ENCODE results near the gene CBX4.

CBX4 gene

GRCh38 chr17:79811868-79812352 is 27.3 kb downstream of the CBX4 start:
- no peak for DNase-seq

GRCh38 chr17:79811011-79811867 is 28.0 kb downstream of the CBX4 start:
- DNase-seq = peak in 2 of 14 donors; percentile 35 to 42

DNA sequence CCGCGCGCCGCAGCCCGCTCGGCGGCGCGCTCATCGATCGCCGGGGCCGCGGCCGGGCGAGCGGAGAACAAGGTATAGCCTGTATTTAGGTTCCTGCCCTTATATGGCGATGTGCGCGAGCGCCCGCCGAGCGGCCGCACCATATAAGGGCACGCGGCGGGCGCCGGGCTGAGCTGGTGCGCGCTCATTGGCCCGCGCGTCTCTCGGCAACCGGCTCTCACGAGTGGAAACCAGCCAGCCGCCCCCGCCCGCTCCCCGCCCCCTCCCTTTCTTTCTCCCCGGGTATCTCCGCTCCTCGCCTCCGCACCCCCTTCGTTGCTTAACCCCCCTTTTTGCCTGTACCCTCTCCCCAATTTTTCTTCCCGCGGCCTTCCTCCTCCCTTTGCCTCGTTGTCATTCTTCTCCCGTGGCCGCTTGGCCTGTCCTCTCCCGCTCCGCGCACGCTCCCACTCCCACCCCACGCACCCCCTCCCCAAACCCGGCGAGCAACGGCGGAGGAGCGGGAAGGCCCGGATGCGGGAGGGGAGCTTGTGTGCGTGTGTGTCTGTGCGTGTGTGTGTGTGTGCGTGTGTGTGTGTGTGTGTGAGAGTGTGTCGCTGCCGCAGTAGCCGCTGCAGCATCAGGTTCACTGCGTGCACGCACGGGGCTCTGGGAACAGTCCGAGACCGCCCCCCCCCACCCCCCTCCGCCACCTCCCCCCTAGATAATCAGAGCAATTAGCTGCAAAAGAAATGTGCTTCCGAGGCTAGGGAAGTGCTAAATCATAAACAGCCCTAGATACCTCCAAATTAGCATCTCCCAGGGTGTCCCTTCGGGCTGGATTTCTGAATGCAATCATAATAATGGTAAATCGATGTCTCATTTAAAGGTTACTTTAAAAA is 28.9 kb downstream of the CBX4 start:
- DNase-seq = peak in 11 of 14 donors; percentile 13 to 70 (median 39)

GRCh38 chr17:79809530-79810129 is 29.6 kb downstream of the CBX4 start:
- no peak for DNase-seq

DNA sequence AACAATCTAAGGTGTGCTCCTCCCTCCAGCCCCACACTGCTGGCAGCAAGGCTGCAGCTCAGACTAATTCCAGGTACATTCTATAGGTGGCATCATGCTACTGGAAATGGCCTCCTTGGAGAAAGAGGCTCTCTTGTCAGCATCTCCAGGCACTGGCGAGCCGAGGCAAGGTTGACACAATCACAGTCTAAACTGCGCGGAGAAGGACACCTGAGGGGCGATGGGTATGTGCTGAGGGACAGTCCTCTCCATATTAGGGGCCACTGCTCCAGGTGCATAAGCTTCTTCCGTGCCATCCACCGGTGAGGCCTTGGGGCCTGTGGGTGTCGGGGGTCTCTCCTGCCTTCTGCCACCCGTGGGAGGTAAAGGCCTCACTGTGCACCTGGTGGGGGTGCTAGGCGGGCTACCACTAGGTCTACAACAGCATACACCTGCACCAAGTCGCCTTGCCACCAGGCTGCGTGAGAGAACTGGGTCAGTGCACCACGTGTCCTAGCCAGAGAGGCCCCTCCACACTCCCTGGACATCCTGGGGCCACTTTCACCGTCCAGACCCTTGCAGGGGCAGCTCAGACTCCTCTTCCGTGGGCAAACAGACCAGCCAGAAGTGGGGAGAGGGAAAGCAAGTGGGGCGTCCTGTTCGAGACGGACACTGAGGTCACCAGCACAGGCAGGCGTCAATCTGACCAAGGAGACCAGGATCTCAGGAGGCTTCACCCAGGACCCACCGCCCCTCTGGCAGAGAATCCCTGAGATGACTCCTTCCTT is 30.3 kb downstream of the CBX4 start:
- DNase-seq = peak in 1 of 14 donors; percentile 14

GRCh38 chr17:79806863-79807720 is 32.1 kb downstream of the CBX4 start:
- no peak for DNase-seq

GRCh38 chr17:79806446-79806760 is 32.8 kb downstream of the CBX4 start:
- no peak for DNase-seq

GRCh38 chr17:79804856-79805696 is 34.2 kb downstream of the CBX4 start:
- no peak for DNase-seq

GRCh38 chr17:79803997-79804855 is 35.0 kb downstream of the CBX4 start:
- DNase-seq = no peak

- no peak for DNase-seq
Measured at GRCh38 chr17:79803421-79803996, 35.7 kb downstream of the CBX4 start.

GRCh38 chr17:79802736-79803420 is 36.4 kb downstream of the CBX4 start:
- no peak for DNase-seq

DNA sequence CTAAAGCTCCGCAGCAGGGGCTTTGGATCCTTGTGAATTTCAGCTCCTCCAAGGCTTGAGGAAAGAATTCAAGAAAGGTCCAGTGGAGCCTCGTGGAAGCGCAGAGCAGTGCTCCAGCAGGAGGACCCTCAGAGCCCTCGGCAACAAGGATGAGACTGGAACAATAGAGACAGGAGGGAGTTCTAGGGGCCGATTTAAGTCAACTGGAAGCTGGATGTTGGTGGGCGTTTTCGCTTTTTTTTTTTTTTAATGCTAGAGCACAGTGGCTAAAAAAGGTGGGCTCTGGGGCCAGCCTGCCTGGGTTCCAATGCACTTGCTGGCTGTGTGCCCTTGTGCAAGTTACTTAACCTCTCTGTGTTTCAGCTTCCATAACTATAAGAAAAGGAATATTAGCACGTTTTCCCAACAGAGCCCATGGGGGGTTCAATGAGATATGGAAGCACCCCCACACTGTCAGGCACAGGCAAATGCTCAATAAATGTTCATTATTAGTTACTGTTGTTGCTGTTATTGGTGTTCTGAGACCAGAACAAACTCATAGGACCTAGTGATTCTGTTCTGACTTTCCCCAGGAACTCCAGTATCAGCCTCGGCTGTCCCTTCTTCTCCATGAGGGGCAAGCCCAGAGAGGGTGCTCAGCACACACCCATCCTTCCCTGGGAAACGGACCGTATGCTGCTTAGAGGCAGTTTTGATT is 37.1 kb downstream of the CBX4 start:
- no peak for DNase-seq

DNA sequence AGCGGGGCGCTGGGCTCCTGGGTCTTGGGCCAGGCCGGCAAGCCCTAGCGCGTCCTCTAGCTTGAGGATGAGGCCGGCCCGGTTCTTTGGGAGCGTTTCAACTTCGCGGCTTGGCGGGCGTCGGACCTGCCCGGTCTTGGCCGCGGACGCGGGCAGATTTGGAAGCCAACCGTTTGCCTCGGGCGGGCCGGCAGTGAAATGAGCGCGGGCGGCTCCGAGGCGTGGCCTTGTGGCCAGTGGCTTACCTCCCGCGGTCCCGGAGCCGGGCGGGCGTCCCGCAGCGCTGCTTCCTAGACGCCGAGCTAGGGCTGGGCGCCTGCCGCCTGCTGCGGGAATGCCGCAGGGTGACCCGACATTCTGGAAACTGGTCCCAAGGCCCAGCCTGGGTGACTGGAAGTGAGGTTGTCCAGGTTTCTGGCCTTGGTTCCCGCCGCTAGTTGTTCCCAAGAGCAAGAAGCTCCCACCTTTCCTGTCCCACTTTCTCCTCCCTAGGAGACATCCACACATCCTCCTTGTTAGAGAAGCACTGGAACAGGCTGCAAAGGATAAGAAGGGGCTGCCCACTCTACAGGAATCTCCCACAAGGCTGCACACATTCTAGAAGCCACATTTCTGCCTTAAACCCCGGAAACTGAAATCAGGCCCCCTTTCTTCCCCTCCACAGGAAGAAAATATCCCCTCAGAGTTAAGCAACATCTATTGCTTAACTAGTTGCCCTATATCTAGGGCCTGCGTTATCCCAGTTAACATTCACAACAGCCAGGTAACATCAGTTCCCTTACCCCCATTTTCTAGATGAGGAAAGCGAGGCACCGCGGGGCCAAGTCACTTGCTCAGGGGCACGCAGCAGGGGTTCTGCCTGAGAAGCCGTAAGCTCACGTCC is 37.8 kb downstream of the CBX4 start:
- no peak for DNase-seq

DNA sequence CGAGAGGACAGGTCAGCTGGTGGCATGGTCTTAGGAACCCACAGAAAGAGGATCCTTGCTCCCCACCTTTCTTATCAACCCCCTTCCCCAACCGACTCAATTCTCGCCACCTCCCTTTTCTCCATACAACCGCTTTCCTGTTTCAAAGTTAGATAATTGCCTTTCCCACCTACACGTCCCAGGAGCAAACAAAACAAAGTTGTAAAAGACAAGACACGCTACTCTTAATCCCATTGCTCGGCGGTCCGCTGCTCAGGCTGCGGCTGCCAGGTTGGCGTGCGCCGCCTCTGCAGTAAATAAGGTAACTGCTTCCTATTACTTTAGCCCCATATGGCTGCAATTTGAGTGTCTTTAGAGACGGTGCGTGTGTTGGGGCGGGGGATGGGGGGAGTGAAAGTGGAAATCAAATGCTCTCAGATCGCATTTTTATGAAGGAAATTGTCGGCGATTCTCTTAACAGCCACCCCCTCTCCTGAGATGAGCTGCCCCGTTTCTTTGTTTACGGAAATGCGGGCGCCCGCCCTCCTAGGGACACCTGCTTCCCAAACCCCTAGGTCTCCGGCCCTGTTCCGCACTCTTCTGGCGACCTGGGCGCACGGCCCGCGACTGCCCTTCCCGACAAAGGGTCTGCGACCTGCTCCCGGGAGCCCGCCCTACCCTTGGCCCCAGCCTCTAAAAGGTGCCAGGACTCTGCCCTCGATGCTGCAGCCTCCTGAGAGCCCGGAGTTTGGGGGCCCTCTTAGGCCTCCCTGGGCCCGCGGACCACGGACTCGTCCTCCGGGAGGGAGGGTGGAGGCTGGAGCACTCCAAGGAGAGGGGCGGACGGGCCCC is 38.7 kb downstream of the CBX4 start:
- DNase-seq = no peak

- no peak for DNase-seq
Measured at GRCh38 chr17:79799538-79800324, 39.5 kb downstream of the CBX4 start.
